Mucosa of rectum (tissue), 2 donors: ENCODE results near the gene KCNJ10.

Source experiments
- H3K27ac ChIP-seq, 2 donors: one replicate each; pipeline ENCODE4 v1.7.0; 2013; ENCODE audit warnings: inconsistent platforms in 2 of 2, low read depth in 2 of 2, low read length in 2 of 2
- H3K27me3 ChIP-seq, 2 donors: one replicate each; pipeline ENCODE4 v1.7.0; 2013; ENCODE audit warnings: low read length in 2 of 2; ENCODE audit not compliant: control insufficient read depth in 2 of 2, insufficient read depth in 2 of 2
- H3K36me3 ChIP-seq, 2 donors: one replicate each; pipeline ENCODE4 v1.7.0; 2013; ENCODE audit warnings: low read length in 2 of 2; ENCODE audit not compliant: control insufficient read depth in 2 of 2, insufficient read depth in 2 of 2
- H3K4me1 ChIP-seq, 2 donors: one replicate each; pipeline ENCODE4 v1.7.0; 2013; ENCODE audit warnings: low read length in 2 of 2, mild to moderate bottlenecking in 1 of 2; ENCODE audit not compliant: control insufficient read depth in 2 of 2, insufficient read depth in 2 of 2
- H3K4me3 ChIP-seq, 2 donors: one replicate each; pipeline ENCODE4 v1.7.0; 2013; ENCODE audit warnings: low read length in 2 of 2
- H3K9ac ChIP-seq, 2 donors: one replicate each; pipeline ENCODE4 v1.7.0; 2013; ENCODE audit warnings: low read length in 2 of 2, low read depth in 1 of 2, mild to moderate bottlenecking in 1 of 2
- H3K9me3 ChIP-seq, 2 donors: one replicate each; pipeline ENCODE4 v1.7.0; 2013; ENCODE audit warnings: low read length in 2 of 2; ENCODE audit not compliant: control insufficient read depth in 2 of 2
- donor health status: healthy.
- donor health status: Normal muscosa, but diverticular disease.

Gene KCNJ10

DNA sequence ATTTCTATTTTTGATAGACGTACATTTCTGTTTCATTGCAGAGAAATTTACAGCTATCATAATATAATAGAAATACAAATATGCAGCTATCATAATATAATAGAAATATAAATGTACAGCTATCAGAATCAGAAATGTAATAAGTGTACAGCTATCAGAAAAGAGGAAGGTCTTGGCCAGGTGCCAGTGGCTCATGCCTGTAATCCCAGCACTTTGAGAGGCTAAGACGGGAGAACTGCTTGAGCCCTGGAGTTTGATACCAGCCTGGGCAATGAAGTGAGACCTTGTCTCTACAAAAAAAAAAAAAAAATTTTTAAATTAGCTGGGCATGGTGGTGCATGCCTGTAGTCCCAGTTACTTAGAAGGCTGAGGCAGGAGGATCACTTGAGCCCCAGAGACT is 76.0 kb downstream of the KCNJ10 start:
- no peak overlapping the region for H3K27ac ChIP-seq
- H3K9ac ChIP-seq = no peak overlapping the region
- no peak overlapping the region for H3K4me3 ChIP-seq
- no peaks in the 10 kb centered on the region for H3K27me3 ChIP-seq
- peaks cover 0 to 6% of the 10 kb centered on the region in 2 donors for H3K4me1 ChIP-seq
- H3K9me3 ChIP-seq = no peaks in the 10 kb centered on the region
- H3K36me3 ChIP-seq = no peaks in the 10 kb centered on the region

DNA sequence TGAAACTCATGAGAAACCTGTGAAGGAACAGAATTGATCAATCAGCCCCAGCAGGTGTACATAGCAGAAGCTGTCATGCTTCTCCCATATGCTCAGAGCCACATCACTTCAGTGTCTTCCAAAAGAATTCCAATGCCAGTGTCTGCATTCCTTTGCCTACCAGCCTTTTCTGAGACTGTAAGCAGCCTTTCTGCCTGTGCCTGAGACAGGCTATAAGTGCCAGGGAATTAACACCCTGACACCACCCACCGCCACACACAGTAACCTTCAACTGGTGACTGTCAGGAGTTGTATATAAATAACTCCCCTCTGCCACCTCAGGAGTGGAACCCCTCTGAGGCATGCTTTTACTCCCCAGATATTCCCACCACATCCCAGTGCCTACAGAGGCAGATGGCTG is 77.8 kb downstream of the KCNJ10 start:
- Histone ChIP-seq H3K4me1 (peaks cover 0 to 6% of the 10 kb centered on the region in 2 donors), H3K9ac (no peak overlapping the region), H3K9me3 (no peaks in the 10 kb centered on the region), H3K27me3 (no peaks in the 10 kb centered on the region), H3K36me3 (no peaks in the 10 kb centered on the region), H3K4me3 (no peak overlapping the region), H3K27ac (no peak overlapping the region)

DNA sequence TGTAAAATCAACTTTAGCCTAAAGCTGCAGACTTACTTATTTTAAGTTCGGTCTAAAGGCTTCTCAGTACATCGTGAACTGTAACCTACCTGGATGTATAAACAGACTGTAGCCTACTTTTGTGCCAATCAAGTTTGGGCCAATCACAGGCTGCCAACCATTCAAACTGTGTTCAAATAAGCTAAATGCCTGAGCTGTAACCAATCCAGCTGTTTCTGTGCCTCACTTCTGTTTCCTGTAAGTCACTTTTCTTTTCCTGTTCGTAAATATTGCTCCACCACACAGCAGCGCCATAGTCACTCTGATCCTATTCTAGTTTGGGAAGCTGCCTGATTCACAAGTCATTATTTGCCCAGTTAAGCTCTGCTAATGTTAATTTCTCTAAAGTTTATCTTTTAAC is 78.4 kb downstream of the KCNJ10 start:
- Histone ChIP-seq H3K9ac (no peak overlapping the region), H3K36me3 (no peaks in the 10 kb centered on the region), H3K27ac (no peak overlapping the region), H3K27me3 (no peaks in the 10 kb centered on the region), H3K9me3 (no peaks in the 10 kb centered on the region), H3K4me3 (no peak overlapping the region), H3K4me1 (peaks cover 0 to 6% of the 10 kb centered on the region in 2 donors)

DNA sequence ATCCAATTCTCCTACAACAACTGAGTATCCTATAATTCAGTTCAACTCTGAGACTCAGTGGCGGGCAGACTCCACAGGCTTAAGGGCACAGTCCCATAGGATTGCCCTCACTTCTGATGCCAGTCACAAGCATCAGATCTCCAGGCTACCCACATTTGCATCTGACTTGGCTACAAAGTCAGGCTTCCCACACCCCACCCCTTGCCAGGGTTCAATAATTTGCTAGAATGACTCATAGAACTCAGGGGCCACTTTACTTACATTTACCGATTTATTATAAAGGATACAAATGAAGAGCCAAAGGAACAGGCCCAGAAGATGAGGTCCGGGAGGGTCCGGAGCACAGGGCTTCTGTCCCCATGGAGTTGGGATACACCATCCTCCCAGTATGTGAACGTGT is 80.0 kb downstream of the KCNJ10 start:
- Histone ChIP-seq H3K27me3 (no peaks in the 10 kb centered on the region), H3K9me3 (no peaks in the 10 kb centered on the region), H3K36me3 (no peaks in the 10 kb centered on the region), H3K27ac (no peak overlapping the region), H3K4me1 (peaks cover 0 to 6% of the 10 kb centered on the region in 2 donors), H3K4me3 (no peak overlapping the region), H3K9ac (no peak overlapping the region)

DNA sequence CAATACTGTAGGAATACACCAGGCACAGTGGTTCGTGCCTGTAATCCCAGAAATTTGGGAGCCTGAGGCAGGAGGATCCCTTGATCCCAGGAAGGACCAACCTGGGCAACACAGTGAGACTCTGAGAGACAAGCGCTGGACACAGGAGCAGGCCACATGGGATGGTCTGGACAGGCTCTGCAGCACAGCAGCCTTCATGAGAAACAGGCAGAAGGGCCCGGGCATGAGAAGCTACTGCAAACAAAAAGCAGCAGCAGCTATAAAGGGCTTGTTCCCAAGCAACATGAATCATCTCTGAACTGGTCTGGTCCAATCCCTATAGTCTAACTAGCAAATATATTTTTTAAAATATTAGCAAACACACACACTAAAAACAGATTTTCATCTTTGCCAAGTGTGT is 80.4 kb downstream of the KCNJ10 start:
- H3K36me3 ChIP-seq = no peaks in the 10 kb centered on the region
- H3K4me1 ChIP-seq = peaks cover 0 to 6% of the 10 kb centered on the region in 2 donors
- H3K4me3 ChIP-seq = no peak overlapping the region
- H3K27ac ChIP-seq = no peak overlapping the region
- no peak overlapping the region for H3K9ac ChIP-seq
- no peaks in the 10 kb centered on the region for H3K27me3 ChIP-seq
- no peaks in the 10 kb centered on the region for H3K9me3 ChIP-seq

DNA sequence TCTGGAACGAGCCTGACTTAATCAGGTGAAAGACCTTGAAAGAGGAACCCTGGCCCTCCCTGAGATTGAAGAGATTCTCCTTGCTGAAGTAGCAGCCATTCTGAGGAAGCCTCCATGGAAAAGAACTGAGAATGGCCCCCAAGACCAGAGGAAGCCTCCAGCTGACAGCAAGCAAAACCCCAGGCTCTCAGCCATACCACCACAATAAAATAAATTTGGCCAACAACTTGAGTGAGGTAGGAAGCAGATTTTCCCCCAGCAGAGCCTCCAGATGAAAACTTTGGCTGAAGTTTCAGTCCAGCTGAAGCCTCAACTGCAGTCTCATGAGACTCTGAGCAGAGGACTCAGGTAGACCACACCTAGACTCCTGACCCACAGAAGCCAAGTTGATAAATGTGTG is 82.0 kb downstream of the KCNJ10 start:
- Histone ChIP-seq H3K27ac (no peak overlapping the region), H3K9ac (no peak overlapping the region), H3K27me3 (no peaks in the 10 kb centered on the region), H3K9me3 (no peaks in the 10 kb centered on the region), H3K4me1 (peaks cover 0 to 6% of the 10 kb centered on the region in 2 donors), H3K4me3 (no peak overlapping the region), H3K36me3 (no peaks in the 10 kb centered on the region)

DNA sequence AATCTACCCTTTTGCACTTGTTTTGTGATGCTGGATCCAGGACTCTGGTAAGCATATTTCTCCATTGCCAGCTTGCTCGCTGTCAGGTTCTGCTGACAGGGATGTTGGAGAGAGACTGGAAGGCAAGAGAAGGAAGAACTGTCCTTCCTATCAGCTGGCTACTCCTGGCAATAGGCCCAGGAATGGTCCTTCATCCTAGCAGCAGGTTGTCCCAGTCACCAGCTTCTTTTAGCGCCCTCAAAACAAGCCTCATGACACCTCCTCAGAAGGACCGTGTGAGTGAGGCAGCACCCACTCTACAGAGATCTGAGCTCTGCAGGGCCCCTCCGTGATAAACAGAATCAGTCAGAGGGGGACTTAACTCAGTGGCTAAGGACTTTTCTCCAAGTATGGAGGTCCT is 82.8 kb downstream of the KCNJ10 start:
- H3K27ac ChIP-seq = no peak overlapping the region
- no peak overlapping the region for H3K4me3 ChIP-seq
- peaks cover 0 to 6% of the 10 kb centered on the region in 2 donors for H3K4me1 ChIP-seq
- H3K9me3 ChIP-seq = no peaks in the 10 kb centered on the region
- H3K9ac ChIP-seq = no peak overlapping the region
- H3K36me3 ChIP-seq = no peaks in the 10 kb centered on the region
- H3K27me3 ChIP-seq = no peaks in the 10 kb centered on the region

DNA sequence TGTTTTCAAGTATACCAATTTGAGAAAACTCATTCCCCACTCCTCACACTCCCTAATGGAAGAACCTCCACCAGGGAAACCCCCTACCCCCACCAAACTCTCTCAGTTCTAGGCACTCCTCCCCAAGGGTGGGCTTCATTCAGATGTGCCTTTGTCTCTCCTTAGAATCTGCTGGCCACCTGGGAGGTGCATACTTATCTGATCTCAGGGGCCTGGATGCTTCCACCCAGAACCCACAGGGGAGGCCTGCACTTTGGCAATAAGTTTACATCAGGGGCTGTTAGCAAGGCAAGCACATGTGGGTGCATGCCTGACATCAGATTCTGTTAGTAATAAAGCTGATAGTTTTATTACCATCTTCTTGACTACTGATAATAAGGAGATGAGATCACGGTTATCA is 83.4 kb downstream of the KCNJ10 start:
- Histone ChIP-seq H3K4me3 (no peak overlapping the region), H3K9me3 (no peaks in the 10 kb centered on the region)

DNA sequence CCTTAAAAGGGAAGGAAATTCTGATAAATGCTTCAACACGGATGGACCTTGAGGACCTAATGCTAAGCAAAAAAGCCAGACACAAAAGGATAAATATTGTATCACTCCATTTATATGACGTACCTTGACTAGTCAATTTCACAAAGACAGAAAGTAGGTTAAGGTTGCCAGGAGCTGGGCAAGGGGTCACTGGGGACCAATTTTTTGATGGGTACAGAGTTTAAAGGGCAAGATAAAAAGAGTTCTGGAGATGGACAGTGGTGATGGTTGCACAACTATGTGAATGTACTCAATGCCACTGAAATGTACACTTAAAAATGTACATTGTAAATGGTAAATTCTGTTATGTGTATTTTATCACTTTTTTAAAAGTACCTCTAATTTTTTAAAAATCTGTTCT is 83.9 kb downstream of the KCNJ10 start:
- H3K4me1 ChIP-seq = no peaks in the 10 kb centered on the region
- no peaks in the 10 kb centered on the region for H3K27me3 ChIP-seq
- H3K4me3 ChIP-seq = no peak overlapping the region
- no peaks in the 10 kb centered on the region for H3K9me3 ChIP-seq
- peaks cover 5 to 8% of the 10 kb centered on the region in 2 donors for H3K36me3 ChIP-seq
- no peak overlapping the region for H3K9ac ChIP-seq
- H3K27ac ChIP-seq = no peak overlapping the region

More for the DNA sequence above, 83.4 kb downstream of the KCNJ10 start:
- Histone ChIP-seq H3K9ac (no peak overlapping the region), H3K27ac (no peak overlapping the region), H3K4me1 (peaks cover 0 to 4% of the 10 kb centered on the region in 2 donors), H3K27me3 (no peaks in the 10 kb centered on the region), H3K36me3 (peaks cover 2 to 4% of the 10 kb centered on the region in 2 donors)

DNA sequence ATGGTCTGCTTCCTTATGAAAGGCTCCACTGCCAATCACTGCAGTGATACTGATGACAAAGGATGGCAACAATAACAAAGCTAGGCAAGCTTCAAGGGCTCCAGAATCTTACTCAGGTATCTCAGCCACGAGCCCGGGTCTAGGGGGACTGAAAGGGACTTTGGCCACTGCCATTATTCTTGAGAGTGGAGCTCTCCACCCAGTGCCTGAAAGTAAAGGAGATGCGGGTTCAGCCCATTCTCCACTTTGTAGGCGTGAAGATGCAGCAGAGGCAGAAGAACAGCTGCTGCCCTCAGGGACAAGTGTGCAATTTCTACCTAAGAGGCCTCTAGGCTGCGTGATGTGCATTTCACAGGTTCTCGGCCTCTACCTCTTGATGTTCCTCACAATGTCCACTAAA is 84.5 kb downstream of the KCNJ10 start:
- peaks cover 5 to 8% of the 10 kb centered on the region in 2 donors for H3K36me3 ChIP-seq
- H3K9ac ChIP-seq = no peak overlapping the region

DNA sequence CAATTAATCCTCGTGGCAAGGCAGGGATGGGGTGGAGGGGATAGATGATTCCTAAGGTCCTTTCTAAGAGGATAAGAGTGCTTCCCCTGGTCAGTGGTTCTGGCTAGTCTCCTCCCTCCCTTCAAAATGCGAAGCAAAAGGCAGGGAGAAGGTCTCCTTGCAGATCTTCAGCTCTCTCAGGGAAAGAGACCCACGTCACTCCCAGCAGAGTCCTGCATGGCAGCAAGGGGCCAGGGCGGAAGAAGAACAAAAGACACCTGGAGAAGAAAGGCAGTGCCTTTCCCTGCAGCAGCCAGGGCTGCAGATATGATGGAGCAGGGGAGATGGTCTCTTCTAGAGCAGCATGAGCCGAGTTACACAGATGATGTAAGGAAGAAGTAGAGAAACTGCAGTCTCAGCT is 86.3 kb downstream of the KCNJ10 start:
- no peaks in the 10 kb centered on the region for H3K4me1 ChIP-seq
- H3K4me3 ChIP-seq = no peak overlapping the region
- H3K9me3 ChIP-seq = no peaks in the 10 kb centered on the region
- H3K9ac ChIP-seq = no peak overlapping the region
- H3K27me3 ChIP-seq = no peaks in the 10 kb centered on the region
- H3K36me3 ChIP-seq = peaks cover 5 to 11% of the 10 kb centered on the region in 2 donors
- no peak overlapping the region for H3K27ac ChIP-seq

More for the DNA sequence above, 84.5 kb downstream of the KCNJ10 start:
- no peak overlapping the region for H3K27ac ChIP-seq
- no peak overlapping the region for H3K4me3 ChIP-seq
- H3K27me3 ChIP-seq = no peaks in the 10 kb centered on the region
- no peaks in the 10 kb centered on the region for H3K9me3 ChIP-seq
- no peaks in the 10 kb centered on the region for H3K4me1 ChIP-seq
